AML-193 (cell line): ENCODE results near the gene EFHD1.
"Not testable (repeated sequence)": the region's sequence is repeated elsewhere in the genome, so short reads cannot be mapped to it uniquely, and the experiment has no call there.

Experiments used
- DNase-seq, 2 experiments: peaks; one replicate each; lab custom pipeline; 2025; lab: John Stamatoyannopoulos, UW

Gene EFHD1

DNA sequence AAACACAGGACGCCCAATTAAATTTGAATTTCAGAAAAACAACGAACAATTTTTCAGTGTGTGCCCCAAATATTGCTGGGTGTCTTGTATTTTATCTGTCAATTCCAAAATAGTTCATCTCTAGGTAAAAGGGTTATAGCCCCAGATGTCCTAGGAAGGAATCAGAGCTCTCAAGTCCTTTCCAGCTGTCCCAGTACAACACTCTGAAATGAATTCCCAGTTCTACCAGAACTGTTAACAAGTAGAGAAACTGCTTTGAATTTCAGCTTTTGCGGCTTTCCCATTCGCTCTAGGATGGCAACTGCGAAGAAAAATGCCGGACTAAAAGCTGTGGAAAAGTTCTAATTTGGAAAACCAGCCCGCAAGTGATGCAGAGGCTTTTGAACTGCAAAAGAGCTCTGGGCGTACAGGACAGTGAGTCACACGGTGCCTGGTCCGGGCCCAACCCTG is 63.2 kb downstream of the EFHD1 start:
- no peak for DNase-seq

DNA sequence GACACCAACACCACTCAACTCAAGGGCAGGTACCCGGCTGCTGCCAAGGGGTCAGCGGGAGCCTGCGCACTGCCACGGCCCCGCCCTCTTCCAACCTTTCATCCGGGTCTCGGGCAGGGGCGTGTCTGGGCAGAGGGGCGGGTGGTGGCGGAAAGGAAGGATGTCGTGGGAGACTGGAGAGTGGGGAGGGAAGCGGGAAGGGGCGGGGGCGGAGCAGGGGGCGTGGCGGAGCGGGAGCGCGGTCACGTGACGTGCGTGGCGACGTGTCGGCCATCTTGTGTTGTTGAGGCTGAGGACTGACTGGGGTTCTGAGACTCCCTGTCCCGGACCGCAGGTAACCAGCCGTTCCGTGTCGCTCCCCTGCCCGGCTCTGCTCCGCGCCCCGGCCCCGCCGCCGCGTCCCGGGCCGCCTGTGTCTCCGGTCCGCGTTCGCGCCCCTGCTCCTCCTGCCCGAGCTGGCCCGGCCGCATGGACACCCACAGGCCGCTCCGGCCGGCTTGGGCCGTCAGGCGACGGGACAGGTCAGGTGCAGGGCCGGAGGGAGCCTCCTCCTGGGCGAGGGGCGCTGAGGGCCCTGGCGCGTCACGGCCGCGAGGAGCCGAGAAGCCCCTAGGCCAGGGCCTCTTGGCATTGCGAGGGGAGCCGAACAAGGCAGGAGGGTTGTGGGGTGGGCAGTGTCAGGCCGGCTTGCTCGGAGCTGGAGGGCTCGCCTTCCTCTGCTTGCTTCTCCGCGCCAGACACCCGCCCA is 63.8 kb downstream of the EFHD1 start, which contains the start of gene GIGYF2:
GIGYF2 (plus strand) TSS at position 273 of the 748 bp plus-strand sequence. CDS start 37,867 bp downstream, outside the sequence.
- DNase-seq: peak; percentile 83 to 84

DNA sequence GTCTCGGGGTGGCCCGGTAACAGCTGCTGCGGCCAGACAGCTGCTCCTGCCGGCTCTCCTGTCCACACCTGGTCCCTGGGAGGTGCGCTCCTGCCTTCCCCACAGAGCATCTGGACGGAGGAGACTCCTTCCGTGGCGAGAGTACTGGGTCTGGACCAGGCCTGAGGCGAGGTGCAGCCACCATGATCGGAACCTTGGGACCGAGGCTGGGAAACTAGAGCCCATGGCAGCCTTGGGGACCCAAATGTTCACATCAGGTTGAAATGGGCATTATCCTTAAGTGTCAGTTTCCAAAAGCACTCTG is 64.4 kb downstream of the EFHD1 start:
- no peak for DNase-seq

DNA sequence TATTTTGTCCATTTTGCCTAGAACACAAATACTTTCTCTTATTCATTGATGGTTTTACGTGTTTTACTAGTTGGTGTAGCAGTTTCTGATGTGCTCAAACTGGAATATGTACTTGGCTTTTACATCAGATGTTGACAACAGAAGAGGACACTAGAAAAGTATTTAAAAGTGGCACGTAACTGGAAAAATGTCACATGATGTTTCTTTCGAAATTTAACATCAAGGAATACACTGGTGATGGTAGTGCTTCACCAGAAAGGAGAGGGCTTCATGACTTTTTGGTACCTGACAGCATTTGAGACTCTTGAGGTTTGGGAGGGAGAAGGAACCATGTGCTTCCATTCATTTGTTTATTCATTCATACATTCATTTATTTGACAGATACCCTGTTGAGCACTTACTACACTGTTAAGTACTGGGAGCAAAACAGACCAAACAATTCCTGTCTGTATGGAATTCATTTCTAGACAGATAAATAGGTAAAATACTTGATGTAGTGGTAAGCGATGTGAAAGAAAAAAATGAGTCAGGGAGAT is 65.2 kb downstream of the EFHD1 start:
- DNase-seq: peak in 1 of 2 experiments; percentile 21

DNA sequence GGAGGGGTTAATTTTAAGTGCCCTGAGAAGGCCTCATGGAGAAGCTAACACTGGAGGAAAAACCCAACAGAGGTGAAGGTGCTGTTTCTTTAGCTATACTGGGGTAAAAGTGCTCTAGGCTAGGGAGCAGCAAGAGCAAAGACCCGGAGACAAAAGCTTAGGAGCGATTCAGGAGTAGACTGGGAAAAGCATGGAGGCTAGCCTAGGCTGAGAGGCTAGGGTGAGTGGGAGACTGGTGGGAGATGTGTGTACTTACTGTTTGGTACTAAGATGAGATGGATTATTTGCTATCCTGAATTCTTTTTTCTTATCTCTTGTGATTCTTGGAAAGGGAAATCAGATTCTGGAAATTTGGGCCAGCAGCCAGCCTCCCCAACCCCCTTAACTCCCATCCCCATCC is 65.7 kb downstream of the EFHD1 start:
- no peak for DNase-seq

DNA sequence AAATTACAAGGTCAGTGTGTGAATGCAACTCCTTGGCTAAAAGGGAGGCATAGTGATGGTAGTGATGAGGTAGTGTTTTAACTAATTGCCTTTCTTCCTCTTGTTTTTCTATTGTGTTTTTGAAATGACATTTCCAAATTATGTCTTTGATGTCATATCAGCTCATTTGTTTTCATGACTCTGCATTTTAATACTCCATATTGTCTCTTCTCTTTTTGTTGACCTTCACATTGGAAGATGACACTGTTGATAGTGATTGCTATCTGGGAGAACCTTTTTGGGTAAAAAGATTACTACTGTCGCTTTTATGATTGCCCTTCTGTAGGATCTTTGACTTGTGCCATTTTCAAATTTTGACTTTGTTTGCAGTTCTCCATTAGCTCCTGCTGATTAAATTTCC is 66.8 kb downstream of the EFHD1 start:
- DNase-seq: no peak

DNA sequence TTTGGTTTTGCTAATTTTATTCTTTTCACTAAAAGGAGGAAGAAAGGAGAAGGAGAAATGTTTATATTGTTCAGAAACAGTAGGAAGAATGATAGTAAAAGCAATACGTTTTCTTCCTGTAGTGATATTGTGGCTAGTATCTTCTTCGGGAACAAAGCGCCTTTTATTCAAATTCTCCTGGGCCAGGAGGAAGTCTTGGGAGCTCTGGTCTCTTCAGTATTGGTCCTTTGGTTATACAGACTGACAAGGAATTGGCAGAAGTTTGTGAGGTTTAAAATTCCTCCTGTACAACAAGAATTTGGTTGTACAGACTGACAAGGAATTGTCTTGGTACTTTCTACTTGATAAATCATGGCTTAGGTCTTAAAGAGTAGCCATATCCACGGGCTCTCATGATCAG is 73.7 kb downstream of the EFHD1 start:
- DNase-seq: no peak

DNA sequence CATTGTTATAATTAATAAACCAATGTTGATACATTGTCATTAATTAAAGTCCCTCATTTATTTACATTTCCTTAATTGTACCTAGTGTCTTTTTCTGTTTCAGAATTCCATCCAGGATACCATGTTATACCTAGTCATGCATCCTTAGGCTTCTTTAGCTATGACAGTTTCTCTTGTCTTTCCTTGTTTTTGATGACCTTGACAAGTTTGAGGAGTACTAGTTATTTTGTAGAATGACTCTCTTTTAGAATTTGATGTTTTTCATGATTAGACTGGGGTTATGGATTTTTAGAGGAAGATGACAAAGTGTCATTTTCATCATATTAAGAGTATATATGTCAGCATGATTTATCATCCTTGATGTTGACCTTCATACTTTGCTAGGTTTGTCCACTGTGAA is 80.1 kb downstream of the EFHD1 start:
- DNase-seq: no peak

DNA sequence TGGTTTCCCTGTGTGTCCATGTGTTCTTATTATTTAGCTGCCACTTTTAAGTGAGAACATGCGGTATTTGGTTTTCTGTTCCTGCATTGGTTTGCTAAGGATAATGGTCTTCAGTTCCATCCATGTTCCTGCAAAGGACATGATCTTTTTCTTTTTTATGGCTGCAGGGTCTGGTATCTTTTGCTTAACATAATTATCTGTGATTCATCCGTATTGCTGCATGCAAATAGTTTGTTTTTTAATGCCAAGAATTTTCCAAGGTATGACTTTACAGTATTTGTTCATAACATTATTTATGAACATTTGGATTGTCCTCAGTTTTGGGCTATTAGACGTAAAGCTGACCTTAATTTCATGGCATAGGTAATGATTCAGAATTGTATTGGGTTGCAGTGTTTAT is 81.6 kb downstream of the EFHD1 start:
- no peak for DNase-seq

DNA sequence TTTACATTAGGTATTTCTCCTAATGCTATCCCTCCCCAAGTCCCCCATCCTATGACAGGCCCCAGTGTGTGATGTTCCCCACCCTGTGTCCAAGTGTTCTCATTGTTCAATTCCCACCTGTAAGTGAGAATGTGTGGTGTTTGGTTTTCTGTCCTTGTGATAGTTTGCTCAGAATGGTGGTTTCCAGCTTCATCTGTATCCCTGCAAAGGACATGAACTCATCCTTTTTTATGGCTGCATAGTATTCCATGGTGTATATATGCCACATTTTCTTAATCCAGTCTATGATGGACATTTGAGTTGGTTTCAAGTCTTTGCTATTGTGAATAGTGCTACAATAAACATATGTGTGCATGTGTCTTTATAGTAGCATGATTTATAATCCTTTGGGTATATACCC is 86.7 kb downstream of the EFHD1 start:
- not testable (repeated sequence) for DNase-seq

DNA sequence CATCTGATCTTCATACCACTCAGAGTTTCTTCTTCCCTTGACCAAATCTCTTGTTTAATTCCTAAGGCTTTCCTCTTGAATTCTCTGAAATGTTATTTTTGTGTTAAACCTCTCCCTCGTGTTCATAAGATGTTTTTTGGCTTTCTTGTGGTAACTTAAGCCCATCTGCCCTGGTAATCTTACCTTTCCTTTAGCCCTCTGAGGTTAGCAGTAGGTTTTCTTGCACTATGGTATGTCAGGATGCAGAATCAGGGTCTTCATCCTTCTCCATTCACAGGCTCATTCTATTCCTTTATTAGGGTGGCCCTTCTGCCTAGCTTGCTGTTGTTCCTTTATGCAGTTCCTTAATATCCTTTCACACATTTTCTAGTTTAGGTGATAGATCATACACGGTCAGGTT is 87.9 kb downstream of the EFHD1 start:
- no peak for DNase-seq

DNA sequence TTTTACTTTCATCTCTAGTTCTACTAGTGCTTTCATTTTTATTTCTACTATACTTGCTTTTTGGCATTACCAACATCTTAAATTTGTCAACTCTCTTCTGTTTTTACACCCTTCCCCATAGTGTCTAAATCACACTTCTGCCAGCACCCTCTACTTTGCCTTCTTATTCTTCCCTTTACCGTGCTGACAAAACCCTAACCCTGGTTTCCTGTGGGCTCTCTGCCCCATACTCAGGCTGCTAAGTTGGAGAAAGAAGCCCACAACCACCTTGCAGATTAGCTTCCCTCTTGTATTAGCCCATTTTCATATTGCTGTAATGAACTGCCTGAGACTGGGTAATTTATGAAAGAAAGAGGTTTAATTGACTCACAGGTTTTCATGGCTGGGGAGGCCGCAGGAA is 88.5 kb downstream of the EFHD1 start:
- no peak for DNase-seq

DNA sequence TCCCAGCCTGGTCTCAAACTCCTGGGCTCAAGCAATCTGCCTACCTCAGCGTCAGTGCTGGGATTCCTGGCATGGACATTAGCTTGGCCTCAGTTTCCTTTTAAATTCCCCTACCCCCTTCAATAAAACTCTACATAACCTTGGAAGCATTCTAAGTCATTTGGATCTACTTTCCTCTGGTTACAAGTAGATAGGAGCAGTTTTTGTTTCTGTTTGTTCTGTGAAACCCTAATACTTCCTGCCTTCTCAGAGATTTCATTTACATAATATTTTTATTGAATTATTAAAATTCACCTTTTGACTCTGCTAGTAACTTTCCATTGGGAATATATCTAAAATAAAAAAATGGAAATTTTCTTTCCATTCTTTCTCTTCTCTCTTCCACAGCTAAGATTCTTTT is 89.6 kb downstream of the EFHD1 start:
- DNase-seq: no peak

DNA sequence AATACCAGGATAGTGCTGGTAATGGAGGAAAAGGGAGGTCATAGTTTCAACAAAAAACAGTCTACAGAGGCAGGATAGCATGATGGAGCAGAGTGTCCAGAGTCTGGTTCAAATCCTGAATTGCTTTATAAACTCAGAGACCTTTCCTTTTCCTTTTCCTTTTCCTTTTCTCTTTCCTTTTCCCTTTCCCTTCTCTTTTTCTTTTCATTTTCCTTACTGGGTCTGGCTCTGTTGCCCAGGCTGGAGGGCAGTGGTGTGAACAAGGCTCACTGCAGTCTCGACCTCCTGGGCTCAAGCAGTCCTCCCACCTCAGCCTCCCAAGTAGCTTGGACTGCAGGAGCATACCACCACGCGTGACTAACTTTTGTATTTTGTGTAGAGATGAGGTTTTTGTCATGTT is 95.4 kb downstream of the EFHD1 start:
- DNase-seq: no peak

DNA sequence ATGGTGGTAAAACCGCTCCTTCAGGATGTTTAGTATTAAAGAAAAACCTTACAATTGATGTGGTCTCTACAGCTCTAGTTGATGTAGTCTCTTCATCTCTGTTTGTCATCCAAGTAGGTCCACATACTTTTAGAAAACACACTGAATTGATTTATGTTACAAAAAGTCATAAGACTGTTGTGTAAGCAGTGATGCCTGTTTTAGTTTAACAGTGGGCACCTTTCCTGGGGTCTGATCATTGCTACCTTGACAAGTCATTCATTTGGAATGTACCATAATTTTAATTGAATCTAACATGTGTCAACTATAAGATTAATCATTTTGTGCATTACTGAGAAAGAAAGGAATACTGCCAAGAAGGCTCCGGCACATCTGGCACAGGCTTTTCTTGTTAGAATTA is 98.1 kb downstream of the EFHD1 start:
- no peak for DNase-seq
